Common myeloid progenitor, CD34-positive (primary cell): ENCODE measurements around the gene SCRG1.

Experiments
- CTCF ChIA-PET: fragments of 350-600 bp; sonication (Branson Sonifier 250); formaldehyde crosslinking; loops from one replicate; lab custom pipeline; 2021; ENCODE audit warnings: antibody characterized with exemption; lab: Charles Lee
- POLR2A ChIA-PET: fragments of 350-600 bp; sonication (Branson Sonifier 250); formaldehyde crosslinking; loops from one replicate; lab custom pipeline; 2021; ENCODE audit warnings: antibody characterized with exemption; lab: Charles Lee
- DNase-seq, 3 donors: peaks; one replicate each; pipeline versions ENCODE4 v3.0.0 to v3.0.0-alpha.2; 2013
- H3K27ac ChIP-seq, 2 experiments: 1 replicate in 1 of 2; 2 replicates in 1 of 2; pipeline ENCODE4 v1.7.0; 2013; ENCODE audit warnings: inconsistent platforms in 2 of 2, low read length in 2 of 2, mild to moderate bottlenecking in 2 of 2, low read depth in 1 of 2, moderate library complexity in 1 of 2; ENCODE audit not compliant: severe bottlenecking in 2 of 2, insufficient read depth in 1 of 2, poor library complexity in 1 of 2
- H3K27me3 ChIP-seq, 5 experiments: replicated peaks in 2 of 5; 1 replicate in 3 of 5; 2 replicates in 2 of 5; pipeline versions ENCODE4 v1.6.1 to v1.7.0; 2013; ENCODE audit warnings: low read length in 4 of 5, mild to moderate bottlenecking in 2 of 5, moderate library complexity in 2 of 5, inconsistent platforms in 1 of 5; ENCODE audit not compliant: insufficient read depth in 5 of 5, control insufficient read depth in 4 of 5
- H3K36me3 ChIP-seq, 4 experiments: 1 replicate in 2 of 4; 2 replicates in 2 of 4; pipeline versions ENCODE4 v1.6.1 to v1.7.0; 2013; ENCODE audit warnings: low read length in 3 of 4, control low read depth in 1 of 4, mild to moderate bottlenecking in 1 of 4; ENCODE audit not compliant: control insufficient read depth in 4 of 4, insufficient read depth in 4 of 4
- H3K4me1 ChIP-seq, 4 experiments: 1 replicate in 3 of 4; 2 replicates in 1 of 4; pipeline versions ENCODE4 v1.6.1 to v1.7.1; 2013; ENCODE audit warnings: low read length in 3 of 4, mild to moderate bottlenecking in 3 of 4, control low read depth in 1 of 4, inconsistent platforms in 1 of 4, moderate library complexity in 1 of 4; ENCODE audit not compliant: control insufficient read depth in 4 of 4, insufficient read depth in 4 of 4; ENCODE audit errors: control extremely low read depth in 1 of 4
- H3K4me3 ChIP-seq, 7 experiments: 1 replicate in 4 of 7; 2 replicates in 3 of 7; pipeline versions ENCODE4 v1.5.1 to v1.7.0; 2013; ENCODE audit warnings: mild to moderate bottlenecking in 7 of 7, low read length in 6 of 7, moderate library complexity in 6 of 7, inconsistent platforms in 2 of 7, low read depth in 2 of 7, control low read depth in 1 of 7; ENCODE audit not compliant: insufficient read depth in 4 of 7, control insufficient read depth in 1 of 7; ENCODE audit errors: extremely low read depth in 1 of 7
- H3K9me3 ChIP-seq, 5 experiments: 1 replicate in 4 of 5; 2 replicates in 1 of 5; pipeline versions ENCODE4 v1.6.1 to v1.7.1; 2013; ENCODE audit warnings: low read length in 4 of 5, mild to moderate bottlenecking in 2 of 5, inconsistent platforms in 1 of 5, low read depth in 1 of 5, moderate library complexity in 1 of 5; ENCODE audit not compliant: control insufficient read depth in 4 of 5, insufficient read depth in 2 of 5; ENCODE audit errors: control extremely low read depth in 1 of 5
- whole genome bisulfite sequencing: methylation state at CpG from one replicate; pipeline ENCODE4 v1.1.5; 2013; ENCODE audit not compliant: insufficient coverage; 5-methylcytosine and 5-hydroxymethylcytosine counted together

The SCRG1 gene

GRCh38 chr4:173436149-173436579 is 37.2 kb upstream of the SCRG1 start:
- ChIA-PET POLR2A (no interaction called here), CTCF (no interaction called here)
- Histone ChIP-seq H3K4me1 (peaks cover 0 to 21% (median 8%) of the 10 kb centered on the region in 4 experiments), H3K4me3 (no peak overlapping the region), H3K9me3 (peaks cover 0 to 4% (median 0%) of the 10 kb centered on the region in 5 experiments), H3K36me3 (peaks cover 0 to 2% (median 0%) of the 10 kb centered on the region in 4 experiments), H3K27ac (no peak overlapping the region), H3K27me3 (no peaks in the 10 kb centered on the region)
- 94% methylated on average over 4 of the region's 5 CpGs for WGBS
- no peak for DNase-seq

DNA sequence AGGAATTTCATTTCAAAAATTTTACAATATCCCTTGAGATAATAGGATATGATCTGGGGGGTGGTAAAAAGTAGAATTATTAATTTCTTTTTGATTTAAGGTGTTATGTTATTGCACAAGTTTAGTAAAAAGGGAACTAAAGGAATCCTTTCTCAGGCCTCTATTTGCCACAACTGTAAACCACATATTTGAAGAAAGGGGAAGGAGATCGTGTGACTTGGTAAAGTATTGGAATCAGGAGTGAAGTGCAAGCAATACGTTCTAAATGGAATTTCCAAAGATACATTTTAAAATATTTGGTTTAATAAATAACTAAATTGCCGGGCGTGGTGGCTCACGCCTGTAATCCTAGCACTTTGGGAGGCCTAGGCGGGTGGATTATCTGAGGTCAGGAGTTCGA is 35.3 kb upstream of the SCRG1 start:
- Histone ChIP-seq H3K27ac (no peak overlapping the region), H3K4me1 (peaks cover 0 to 21% (median 8%) of the 10 kb centered on the region in 4 experiments), H3K9me3 (peaks cover 0 to 6% (median 0%) of the 10 kb centered on the region in 5 experiments), H3K4me3 (no peak overlapping the region), H3K27me3 (no peaks in the 10 kb centered on the region), H3K36me3 (peaks cover 0 to 2% (median 0%) of the 10 kb centered on the region in 4 experiments)
- WGBS, result 100% methylated on average over 2 of the region's 7 CpGs
- ChIA-PET POLR2A (no interaction called here), CTCF (no interaction called here)
- peak; percentile 50 to 92 (median 84) for DNase-seq

- H3K27me3 ChIP-seq, result no peaks in the 10 kb centered on the region
- ChIA-PET CTCF (interaction anchor here (0.8 to 1.8 kb wide), 4 partner anchors 12 to 175 kb away, joined by 3 to 16 read pairs (median 4); no protein-coding TSS in a partner anchor), POLR2A (no interaction called here)
- WGBS, result 100% methylated on average over 3 of the region's 3 CpGs
- H3K27ac ChIP-seq, result no peak overlapping the region
- peaks cover 0 to 21% (median 8%) of the 10 kb centered on the region in 4 experiments for H3K4me1 ChIP-seq
- H3K36me3 ChIP-seq, result no peaks in the 10 kb centered on the region
- H3K4me3 ChIP-seq, result no peak overlapping the region
- peaks cover 0 to 3% (median 0%) of the 10 kb centered on the region in 5 experiments for H3K9me3 ChIP-seq
- no peak for DNase-seq
Observed at GRCh38 chr4:173433447-173433846, 34.5 kb upstream of the SCRG1 start.

DNA sequence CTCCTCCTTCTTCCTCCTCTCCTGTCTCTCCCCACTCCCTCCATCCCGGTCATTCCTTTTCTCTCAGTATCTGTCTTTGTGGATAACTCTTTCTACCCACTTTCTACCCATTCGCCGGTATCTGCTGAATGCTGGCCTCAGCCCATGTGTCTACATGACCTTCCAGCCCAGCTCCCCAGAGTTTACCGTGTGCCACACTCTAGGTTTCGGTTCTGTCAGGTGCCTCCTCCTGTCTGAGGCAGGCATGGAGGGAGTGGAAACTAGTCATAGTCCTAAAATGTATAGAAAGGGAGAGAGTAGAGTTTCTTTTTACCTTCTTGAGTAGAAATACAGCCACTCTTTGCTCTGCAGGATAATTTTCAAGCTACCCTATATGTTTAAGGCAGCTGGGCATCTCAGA is 33.5 kb upstream of the SCRG1 start:
- Histone ChIP-seq H3K27ac (no peak overlapping the region), H3K36me3 (no peaks in the 10 kb centered on the region), H3K4me3 (no peak overlapping the region), H3K4me1 (peaks cover 0 to 21% (median 8%) of the 10 kb centered on the region in 4 experiments), H3K9me3 (peaks cover 0 to 3% (median 0%) of the 10 kb centered on the region in 5 experiments), H3K27me3 (no peaks in the 10 kb centered on the region)
- ChIA-PET CTCF (interaction anchor here (0.9 to 1.8 kb wide), 4 partner anchors 11 to 62 kb away, joined by 3 to 16 read pairs (median 4); no protein-coding TSS in a partner anchor), POLR2A (no interaction called here)
- WGBS, result 100% methylated on average over 5 of the region's 5 CpGs
- DNase-seq, result no peak

DNA sequence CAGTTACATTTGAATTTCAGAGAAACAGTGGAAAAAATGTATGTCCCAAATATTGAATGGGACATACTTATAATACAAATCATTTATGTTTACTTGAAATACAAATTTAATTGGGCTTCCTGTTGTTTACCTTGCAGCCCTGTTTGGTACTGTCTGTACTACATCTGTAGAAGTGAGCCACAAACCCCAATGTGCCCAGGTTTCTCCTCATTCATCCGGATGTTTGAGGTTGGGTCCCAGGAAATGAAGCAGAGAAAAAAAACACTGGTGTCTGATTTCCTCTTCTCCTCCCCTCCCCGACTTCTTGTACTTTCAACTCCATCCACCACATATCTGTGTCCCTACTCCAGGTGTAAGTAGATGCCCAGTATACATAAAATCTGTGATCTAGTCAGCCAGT is 27.1 kb upstream of the SCRG1 start:
- no peak for DNase-seq
- WGBS, result 80% methylated on average over 1 of the region's 2 CpGs
- Histone ChIP-seq H3K4me3 (no peak overlapping the region), H3K36me3 (no peaks in the 10 kb centered on the region), H3K27me3 (no peaks in the 10 kb centered on the region), H3K27ac (no peak overlapping the region), H3K9me3 (peaks cover 0 to 3% (median 0%) of the 10 kb centered on the region in 5 experiments), H3K4me1 (no peaks in the 10 kb centered on the region)
- POLR2A ChIA-PET, result no interaction called here
- CTCF ChIA-PET, result interaction anchor here (0.9 to 1.2 kb wide), 3 partner anchors 11 to 107 kb away, joined by 3 to 4 read pairs (median 3); no protein-coding TSS in a partner anchor

DNA sequence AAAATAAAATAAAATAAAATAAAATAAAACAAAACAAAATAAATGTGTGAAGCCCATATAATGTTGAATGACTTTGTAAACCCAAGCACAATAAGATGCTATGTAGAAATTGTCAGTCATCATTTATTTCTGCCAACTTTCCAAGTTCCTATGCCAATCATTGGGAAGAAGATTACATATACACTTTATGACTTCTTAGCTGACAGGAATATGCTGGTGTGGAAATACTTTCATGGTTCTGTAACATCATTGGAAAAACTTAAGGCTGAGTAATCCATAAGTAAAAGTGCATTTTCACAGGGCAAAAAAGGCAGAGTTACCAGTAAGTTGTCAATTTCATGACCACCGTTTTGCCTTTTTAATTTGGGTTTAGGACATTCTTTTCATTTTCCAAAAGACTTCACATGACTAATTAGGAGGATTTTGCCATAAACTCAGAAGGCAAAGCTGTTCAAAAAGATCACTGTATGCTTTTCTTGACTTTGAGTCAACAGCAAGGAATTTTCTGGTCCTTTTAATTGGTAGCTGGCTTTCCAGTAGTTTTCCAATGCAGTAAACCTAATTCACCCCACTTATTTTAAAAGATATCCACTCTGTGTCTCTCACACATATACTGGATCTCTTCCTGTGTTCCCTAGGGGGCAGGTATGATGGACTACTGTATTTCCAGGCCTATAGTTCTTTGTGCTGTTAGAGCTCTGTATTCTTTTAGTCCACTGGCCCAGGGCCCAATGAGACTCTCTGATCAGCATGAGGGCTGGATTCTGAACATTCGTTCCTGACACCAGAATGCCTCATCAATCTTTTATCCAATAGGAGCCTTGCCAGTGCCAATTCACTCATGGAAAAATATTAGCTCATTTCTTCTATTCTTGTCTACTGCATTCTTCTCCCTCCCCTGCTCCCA is 26.2 kb upstream of the SCRG1 start:
- Histone ChIP-seq H3K27me3 (no peaks in the 10 kb centered on the region), H3K36me3 (no peaks in the 10 kb centered on the region), H3K27ac (no peak overlapping the region), H3K4me1 (peaks cover 0 to 4% (median 0%) of the 10 kb centered on the region in 4 experiments), H3K4me3 (no peak overlapping the region), H3K9me3 (peaks cover 0 to 3% (median 0%) of the 10 kb centered on the region in 5 experiments)
- 93% methylated on average over 2 of the region's 2 CpGs for WGBS
- POLR2A ChIA-PET, result no interaction called here
- no peak for DNase-seq
- CTCF ChIA-PET, result interaction anchor here (1.1 to 1.5 kb wide), 4 partner anchors 10 to 72 kb away, joined by 3 to 4 read pairs (median 3); no protein-coding TSS in a partner anchor
